B cell (primary cell): ENCODE measurements around the gene KCTD12. TPM values are rescaled to one million over a fixed set of nuclear protein-coding genes. Genes with fewer than 3 reads are reported as not detected.

Experiments used
- ATAC-seq: fragments of 200-7000 bp; cut with Tn5 transposase; one replicate; pipeline ENCODE4 v1.10.0; 2021; ENCODE audit warnings: low read depth, mild to moderate bottlenecking, moderate number of reproducible peaks, moderate library complexity
- CTCF ChIA-PET: fragments of 350-600 bp; sonication (Branson Sonifier 250); formaldehyde crosslinking; loops from one replicate; lab custom pipeline; 2021; ENCODE audit warnings: antibody characterized with exemption, inconsistent platforms; lab: Charles Lee
- POLR2A ChIA-PET: fragments of 350-600 bp; sonication (Branson Sonifier 250); formaldehyde crosslinking; loops from one replicate; lab custom pipeline; 2021; ENCODE audit warnings: antibody characterized with exemption; lab: Charles Lee
- DNase-seq: peaks from one replicate; pipeline ENCODE4 v3.0.0; 2013
- H2AFZ ChIP-seq: 2 replicates; pipeline ENCODE4 v1.6.1; 2012; ENCODE audit warnings: mild to moderate bottlenecking, low read depth, low read length; ENCODE audit not compliant: insufficient read depth, poor library complexity, severe bottlenecking
- H3K27ac ChIP-seq, 2 donors: 1 replicate in 1 of 2; 2 replicates in 1 of 2; pipeline ENCODE4 v1.5.1; 2012 to 2013; ENCODE audit warnings: low read length in 2 of 2, mild to moderate bottlenecking in 2 of 2, moderate library complexity in 1 of 2
- H3K27me3 ChIP-seq, 4 experiments: fragments of 200-600 bp in 1 of 4; sonication (generic) in 1 of 4; replicated peaks in 1 of 4; 1 replicate in 2 of 4; 2 replicates in 2 of 4; pipeline versions ENCODE4 v1.6.1 to v1.7.0; 2013 to 2016; ENCODE audit warnings: low read length in 3 of 4, mild to moderate bottlenecking in 2 of 4, mixed read lengths in 1 of 4, moderate library complexity in 1 of 4; ENCODE audit not compliant: insufficient read depth in 4 of 4, control insufficient read depth in 3 of 4; ENCODE audit errors: control extremely low read depth in 1 of 4
- H3K36me3 ChIP-seq, 2 experiments: replicated peaks in 1 of 2; 1 replicate in 1 of 2; 2 replicates in 1 of 2; pipeline versions ENCODE4 v1.6.1 to v1.7.1; 2013; ENCODE audit warnings: low read length in 1 of 2; ENCODE audit not compliant: insufficient read depth in 2 of 2, control insufficient read depth in 1 of 2; ENCODE audit errors: control extremely low read depth in 1 of 2, extremely low read depth in 1 of 2
- H3K4me1 ChIP-seq, 2 donors: fragments of 200-600 bp in 1 of 2; sonication (generic) in 1 of 2; 1 replicate in 1 of 2; 2 replicates in 1 of 2; pipeline versions ENCODE4 v1.5.1 to v1.6.1; 2013 to 2017; ENCODE audit warnings: low read length in 2 of 2; ENCODE audit not compliant: control insufficient read depth in 2 of 2, insufficient read depth in 2 of 2
- H3K4me2 ChIP-seq: replicated peaks from 2 replicates; pipeline ENCODE3; 2012; ENCODE audit warnings: mild to moderate bottlenecking, low read depth, low read length; ENCODE audit not compliant: poor library complexity, severe bottlenecking
- H3K4me3 ChIP-seq, 5 experiments: fragments of 200-600 bp in 1 of 5; sonication (generic) in 1 of 5; 1 replicate in 3 of 5; 2 replicates in 2 of 5; pipeline versions ENCODE4 v1.5.1 to v1.7.0; 2011 to 2016; ENCODE audit warnings: low read length in 4 of 5, mild to moderate bottlenecking in 4 of 5, low read depth in 2 of 5, control low read depth in 1 of 5, moderate library complexity in 1 of 5; ENCODE audit not compliant: insufficient read depth in 1 of 5; ENCODE audit errors: control extremely low read depth in 1 of 5, extremely low read depth in 1 of 5
- H3K79me2 ChIP-seq: fragments of 200-600 bp; sonication (generic); one replicate; pipeline ENCODE4 v1.6.0; 2016; ENCODE audit warnings: low read length; ENCODE audit not compliant: control insufficient read depth, insufficient read depth
- H3K9ac ChIP-seq: fragments of 200-600 bp; sonication (generic); 2 replicates; pipeline ENCODE4 v1.6.1; 2017; ENCODE audit warnings: mild to moderate bottlenecking, low read length, moderate library complexity
- H3K9me3 ChIP-seq, 3 donors: one replicate each; pipeline versions ENCODE4 v1.6.1 to v1.7.1; 2013; ENCODE audit warnings: low read length in 2 of 3; ENCODE audit not compliant: control insufficient read depth in 2 of 3, insufficient read depth in 1 of 3; ENCODE audit errors: control extremely low read depth in 1 of 3
- H4K20me1 ChIP-seq: 2 replicates; pipeline ENCODE4 v1.6.0; 2012; ENCODE audit warnings: mild to moderate bottlenecking, low read length; ENCODE audit not compliant: insufficient read depth, control insufficient read depth, poor library complexity, severe bottlenecking
- H3K27ac Mint-ChIP-seq: one replicate; pipeline ENCODE4 v1.8.0; 2021; ENCODE audit warnings: mixed read lengths
- H3K27me3 Mint-ChIP-seq: one replicate; pipeline ENCODE4 v1.8.0; 2021; ENCODE audit warnings: mixed read lengths
- H3K4me1 Mint-ChIP-seq: one replicate; pipeline ENCODE4 v1.8.0; 2021; ENCODE audit warnings: mixed read lengths
- H3K4me3 Mint-ChIP-seq: one replicate; pipeline ENCODE4 v1.8.0; 2021; ENCODE audit warnings: mixed read lengths
- H3K9me3 Mint-ChIP-seq: one replicate; pipeline ENCODE4 v1.8.0; 2022; ENCODE audit warnings: mixed read lengths; ENCODE audit not compliant: insufficient read depth
- CTCF ChIP-seq: fragments of 200-600 bp; IDR thresholded peaks from one replicate; pipeline ENCODE4 v1.8.0; 2022; ENCODE audit warnings: antibody characterized with exemption, mild to moderate bottlenecking
- EZH2 ChIP-seq: IDR thresholded peaks from 2 replicates; pipeline ENCODE4 v1.6.1; 2012; ENCODE audit warnings: borderline replicate concordance, low read depth, mild to moderate bottlenecking, moderate library complexity, low read length; ENCODE audit not compliant: insufficient read depth, poor library complexity, severe bottlenecking
- WGBS: methylation state at CpG from one replicate; pipeline ENCODE4 v1.1.5; 2013; ENCODE audit warnings: missing lambda C conversion rate; ENCODE audit not compliant: insufficient coverage; 5-methylcytosine and 5-hydroxymethylcytosine counted together
- intact Hi-C: fragments of 100-400 bp; cut with micrococcal nuclease; formaldehyde crosslinking; loops from one replicate; pipeline ENCODE4 v1.10.0; 2022
- polyA plus RNA-seq: library from polyadenylated mRNA; depleted of rRNA; stranded (reverse); fragments of >200 nt; gene quantifications from 2 replicates; pipeline ENCODE4 v1.2.3, GENCODE V29; 2012
- total RNA-seq, 2 donors: library from RNA; stranded (reverse); fragments of 120-200 nt in 1 of 2; gene quantifications; 1 replicate in 1 of 2; 2 replicates in 1 of 2; pipeline versions ENCODE4 v1.2.3 to v1.2.4, GENCODE V29; 2013 to 2022

The KCTD12 gene
- total and polyA plus RNA-seq, 2 donors (not counting 1 experiment from before 2014, with no cell fraction given), result 1.8 to 6.2 TPM

DNA sequence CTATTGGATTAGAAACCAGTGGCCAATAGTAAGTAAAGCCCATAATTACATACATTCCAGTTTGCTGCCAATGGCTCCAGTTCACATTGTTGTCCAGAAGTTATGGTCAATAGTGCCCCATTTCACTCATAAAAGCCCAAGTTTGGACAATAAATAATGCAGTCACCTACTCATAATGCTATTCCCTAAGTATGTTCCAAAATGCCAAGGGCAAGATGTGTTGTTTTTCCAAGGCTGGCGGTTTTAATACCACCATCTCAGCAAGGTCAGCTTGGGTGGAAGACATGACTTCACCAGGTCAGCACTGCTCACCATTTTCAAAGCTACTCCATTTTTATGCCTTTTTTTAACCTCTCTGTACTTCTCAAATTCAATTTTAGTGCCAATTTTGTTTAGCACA is 32.7 kb downstream of the KCTD12 start:
- ATAC-seq, result no peak
- Histone ChIP-seq H3K4me3 (no peak overlapping the region), H2AFZ (no peak overlapping the region), H3K27ac (no peak overlapping the region), H3K27me3 (peaks cover 0 to 2% (median 0%) of the 10 kb centered on the region in 4 experiments), H3K36me3 (no peaks in the 10 kb centered on the region), H4K20me1 (no peaks in the 10 kb centered on the region), H3K4me2 (no peak overlapping the region), H3K79me2 (no peaks in the 10 kb centered on the region), H3K4me1 (no peaks in the 10 kb centered on the region), H3K9me3 (peaks cover 0 to 2% (median 0%) of the 10 kb centered on the region in 3 donors), H3K9ac (no peak overlapping the region)
- no peak for DNase-seq
- POLR2A ChIA-PET, result no interaction called here
- no peak for TF ChIP-seq CTCF
- TF ChIP-seq EZH2, result no peak
- WGBS, result 80% methylated on average over 1 of the region's 1 CpG
- CTCF ChIA-PET, result no interaction called here
- Mint-ChIP-seq H3K27me3 (no peaks in the 10 kb centered on the region), H3K4me3 (no peak overlapping the region), H3K9me3 (no peaks in the 10 kb centered on the region), H3K27ac (no peak overlapping the region), H3K4me1 (no peaks in the 10 kb centered on the region)
- intact Hi-C loops, result no loop called here

DNA sequence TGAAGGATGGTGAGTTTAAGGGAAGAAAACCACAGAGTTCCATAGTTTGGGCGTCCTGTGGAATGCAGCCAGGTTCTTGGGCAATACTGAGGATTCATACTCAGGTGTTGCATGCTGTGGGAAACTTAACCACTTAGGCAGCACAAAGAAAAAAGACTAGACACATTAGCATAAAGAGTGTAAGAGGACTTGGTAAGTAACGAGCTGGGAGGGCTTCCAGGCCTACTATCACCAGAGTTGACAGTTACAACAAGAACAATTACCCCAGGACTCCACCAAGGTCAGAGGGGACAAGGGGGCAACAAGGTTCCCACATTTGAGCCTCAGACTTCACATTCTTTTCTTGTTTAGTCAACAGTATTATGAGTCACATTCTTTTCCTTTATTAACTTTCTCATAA is 33.2 kb downstream of the KCTD12 start:
- H4K20me1 ChIP-seq, result no peaks in the 10 kb centered on the region
- H3K9ac ChIP-seq, result no peak overlapping the region
- no peaks in the 10 kb centered on the region for H3K36me3 ChIP-seq
- no peak overlapping the region for H3K27ac ChIP-seq
- H3K4me1 Mint-ChIP-seq, result no peaks in the 10 kb centered on the region
- no peaks in the 10 kb centered on the region for H3K79me2 ChIP-seq
- peaks cover 0 to 2% (median 0%) of the 10 kb centered on the region in 3 donors for H3K9me3 ChIP-seq
- peaks cover 0 to 2% (median 0%) of the 10 kb centered on the region in 4 experiments for H3K27me3 ChIP-seq
- H3K4me2 ChIP-seq, result no peak overlapping the region
- no peak overlapping the region for H3K4me3 ChIP-seq
- no peaks in the 10 kb centered on the region for H3K4me1 ChIP-seq
- ChIA-PET POLR2A (no interaction called here), CTCF (no interaction called here)
- no peak for ATAC-seq
- WGBS, result no CpG with 5 or more reads among the region's 2 CpGs
- no peaks in the 10 kb centered on the region for H3K9me3 Mint-ChIP-seq
- no peak overlapping the region for H3K4me3 Mint-ChIP-seq
- DNase-seq, result no peak
- H3K27me3 Mint-ChIP-seq, result no peaks in the 10 kb centered on the region
- intact Hi-C loops, result no loop called here
- H2AFZ ChIP-seq, result no peak overlapping the region
- TF ChIP-seq EZH2, result no peak
- TF ChIP-seq CTCF, result no peak
- H3K27ac Mint-ChIP-seq, result no peak overlapping the region
